Femur (tissue), 1 donor: Measurements from ENCODE around the gene ZC3H4.

Source experiments
- DNase-seq: peaks from one replicate; pipeline ENCODE4 v3.0.0-alpha.2; 2017

ZC3H4 gene

GRCh38 chr19:47132194-47132852, 18.7 kb upstream of the ZC3H4 start:
- no peak for DNase-seq

- DNase-seq, result peak; percentile 98
Measured at GRCh38 chr19:47130589-47131227, 17.1 kb upstream of the ZC3H4 start, which contains the start of gene SAE1. Gene SAE1, plus strand, starts transcription at chr19:47130835. Its CDS starts 96 bp downstream, at chr19:47130931.

- DNase-seq, result no peak
Measured at GRCh38 chr19:47130120-47130588, 16.6 kb upstream of the ZC3H4 start.

- no peak for DNase-seq
Measured at GRCh38 chr19:47129579-47129978, 16.0 kb upstream of the ZC3H4 start.

GRCh38 chr19:47125669-47125938, 12.0 kb upstream of the ZC3H4 start:
- DNase-seq, result no peak

- DNase-seq, result no peak
Measured at GRCh38 chr19:47124937-47125668, 11.5 kb upstream of the ZC3H4 start.

GRCh38 chr19:47123406-47123805, 9.8 kb upstream of the ZC3H4 start:
- no peak for DNase-seq

GRCh38 chr19:47122359-47123335, 9.1 kb upstream of the ZC3H4 start:
- no peak for DNase-seq

- DNase-seq, result no peak
Measured at GRCh38 chr19:47120470-47121067, 7.0 kb upstream of the ZC3H4 start.

GRCh38 chr19:47113850-47114651, 475 bp upstream of the ZC3H4 start:
- DNase-seq, result no peak

- peak; percentile 92 for DNase-seq
Measured at GRCh38 chr19:47112166-47112996, 1.2 kb downstream of the ZC3H4 start.

GRCh38 chr19:47111682-47112165, 1.9 kb downstream of the ZC3H4 start:
- no peak for DNase-seq

GRCh38 chr19:47111006-47111621, 2.5 kb downstream of the ZC3H4 start:
- DNase-seq, result peak; percentile 50

GRCh38 chr19:47110521-47111005, 3.0 kb downstream of the ZC3H4 start:
- no peak for DNase-seq

- peak; percentile 53 for DNase-seq
Measured at GRCh38 chr19:47109541-47110375, 3.8 kb downstream of the ZC3H4 start.

- DNase-seq, result no peak
Measured at GRCh38 chr19:47109177-47109540, 4.4 kb downstream of the ZC3H4 start.

- no peak for DNase-seq
Measured at GRCh38 chr19:47107953-47108746, 5.4 kb downstream of the ZC3H4 start.
